Stimulated activated CD4-positive, alpha-beta T cell treated with anti-CD3 and anti-CD28 coated beads, Interleukin-12 subunit alpha, Interleukin-12 subunit beta, amount 100 ng/mL, for 24 hours (primary cell): ENCODE results near the gene KIAA0825.
"Not testable (repeated sequence)": the region's sequence is repeated elsewhere in the genome, so short reads cannot be mapped to it uniquely, and the experiment has no call there.

Experiments
- DNase-seq, 2 experiments: peaks; one replicate each; pipeline ENCODE4 v3.0.0-alpha.2; 2020; ENCODE audit warnings: low read depth in 2 of 2

KIAA0825 gene

DNA sequence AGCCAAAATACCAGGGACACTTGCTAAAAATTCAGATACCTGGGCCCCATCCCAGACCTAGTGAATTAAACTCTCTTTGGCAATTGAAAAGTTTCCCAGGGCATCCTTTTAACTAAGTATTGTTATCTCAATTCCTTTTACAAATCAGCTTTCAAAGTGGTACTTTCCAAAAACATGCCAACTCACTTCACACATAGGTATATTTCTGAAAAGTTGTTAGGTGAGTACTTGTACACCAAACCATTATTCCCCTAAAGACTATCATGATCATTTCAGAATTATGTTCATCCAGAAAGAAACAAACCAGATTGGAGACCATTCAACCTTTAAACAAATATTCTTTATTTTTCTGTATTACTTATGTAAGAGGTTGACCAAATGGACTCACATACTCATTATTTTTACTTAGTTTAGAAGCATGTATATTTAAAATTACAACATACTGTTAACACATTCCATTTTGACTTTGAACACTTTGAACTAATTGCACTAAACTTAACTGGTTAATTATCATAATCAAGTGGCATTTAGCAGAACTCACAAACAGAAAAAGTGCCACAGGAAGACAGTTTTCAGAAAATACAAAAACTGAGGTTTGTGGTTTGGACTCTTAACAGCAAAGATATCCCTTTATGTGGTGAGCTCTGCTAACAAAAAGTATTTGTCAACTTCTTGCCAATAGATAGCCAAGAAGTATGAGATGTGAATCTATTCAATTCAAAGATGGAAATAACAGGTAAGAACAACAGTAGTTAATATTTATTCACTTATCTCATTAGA lies 40.7 kb downstream of the KIAA0825 start:
- DNase-seq = no peak

DNA sequence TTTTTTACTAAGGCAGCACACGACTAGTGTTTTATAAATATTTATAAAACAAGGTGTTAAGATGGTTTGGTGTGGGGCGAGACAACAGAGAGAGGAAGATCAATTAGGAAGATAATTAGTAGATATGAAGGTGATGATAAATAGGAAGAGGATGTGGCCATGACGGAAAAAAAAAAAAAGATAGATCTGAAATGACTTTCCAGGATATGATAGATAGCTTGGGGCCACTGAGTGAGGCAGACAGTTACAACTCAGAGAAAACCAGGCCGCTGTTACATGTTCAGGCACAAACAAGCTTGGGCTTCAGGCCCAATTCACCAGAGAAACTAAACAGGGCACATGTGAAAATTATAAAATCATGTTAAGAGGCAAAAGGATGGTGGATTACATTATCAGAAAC lies 43.2 kb downstream of the KIAA0825 start:
- DNase-seq = no peak

DNA sequence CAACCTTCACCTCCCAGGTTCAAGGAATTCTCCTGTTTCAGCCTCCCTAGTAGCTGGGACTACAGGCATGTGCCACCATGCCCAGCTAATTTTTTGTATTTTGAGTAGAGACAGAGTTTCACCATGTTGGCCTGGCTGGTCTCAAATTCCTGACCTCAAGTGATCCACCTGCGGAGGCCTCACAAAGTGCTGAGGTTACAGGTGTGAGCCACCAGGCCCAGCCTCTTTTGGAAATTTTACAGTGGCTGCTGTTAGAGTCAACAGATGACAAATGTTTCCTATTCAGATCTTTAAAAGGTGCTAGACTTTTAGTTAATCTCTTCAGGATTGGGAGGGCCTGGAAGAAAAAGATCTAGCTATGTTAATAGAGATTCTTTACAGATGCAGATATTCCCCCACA lies 45.1 kb downstream of the KIAA0825 start:
- not testable (repeated sequence) for DNase-seq

DNA sequence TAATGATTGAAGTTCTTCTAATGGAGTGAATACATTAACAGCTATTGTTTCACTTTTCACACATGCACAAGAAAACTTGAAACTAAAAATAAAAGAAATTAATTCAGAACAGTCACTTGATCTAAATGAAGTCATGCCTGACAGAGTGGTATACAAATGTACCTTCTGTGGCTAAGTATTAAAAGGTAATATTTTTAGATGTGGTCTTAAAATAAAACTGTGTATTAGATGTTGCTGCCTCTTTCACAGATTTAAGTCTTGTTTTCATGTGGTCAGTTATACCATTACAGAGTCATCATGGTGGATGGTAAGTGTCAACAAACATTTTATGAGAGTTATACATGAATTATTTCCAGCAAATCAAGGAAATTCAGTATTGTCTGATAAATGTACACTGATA lies 47.0 kb downstream of the KIAA0825 start:
- DNase-seq = no peak

DNA sequence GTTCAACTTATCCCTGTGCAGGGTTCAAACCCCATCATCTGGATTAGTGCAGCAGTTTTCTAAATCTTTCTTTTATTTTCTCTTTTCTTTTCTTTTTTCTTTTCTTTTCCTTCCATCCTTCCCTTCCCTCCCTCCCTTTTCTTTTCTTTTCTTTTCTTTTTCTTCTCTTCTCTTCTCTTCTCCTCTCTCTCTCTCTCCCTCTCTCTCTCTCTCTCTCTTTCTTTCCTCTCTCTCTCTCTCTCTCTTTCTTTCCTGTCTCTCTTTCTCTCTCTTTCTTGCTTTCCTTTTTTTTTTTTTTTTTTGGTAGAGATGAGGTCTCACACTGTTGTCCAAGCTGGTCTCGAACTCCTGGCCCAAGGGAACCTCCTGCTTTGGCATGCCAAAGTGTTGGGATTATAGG lies 53.6 kb downstream of the KIAA0825 start:
- DNase-seq = no peak

DNA sequence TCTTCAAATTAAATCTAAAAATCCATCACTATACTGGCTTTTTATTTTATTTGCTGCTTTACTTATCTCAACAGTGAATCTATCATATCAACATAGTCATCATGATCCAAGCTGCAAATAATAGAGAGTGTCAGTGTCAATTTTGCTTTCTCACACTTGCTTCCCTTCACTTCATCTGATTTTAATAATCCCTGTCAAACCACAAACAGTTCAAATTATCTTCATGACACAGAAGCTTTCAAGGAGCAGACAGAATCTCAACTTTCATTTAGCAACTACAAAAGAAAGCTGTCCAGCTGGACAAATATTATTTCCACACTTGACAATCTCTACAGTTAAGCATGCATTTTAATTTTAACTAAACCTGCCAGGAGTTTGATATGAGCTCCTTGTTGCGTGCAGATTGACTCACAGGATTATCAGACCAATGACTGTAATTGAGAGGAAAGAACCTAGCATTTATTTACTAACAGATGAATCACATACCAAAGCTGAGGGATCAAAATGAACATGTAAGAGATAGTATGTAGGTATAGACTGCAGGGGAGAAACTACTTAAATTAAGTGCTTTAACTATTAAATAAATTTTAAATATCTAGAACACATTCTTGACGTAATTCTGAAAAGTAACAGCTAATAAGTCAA lies 56.0 kb downstream of the KIAA0825 start:
- DNase-seq = no peak

DNA sequence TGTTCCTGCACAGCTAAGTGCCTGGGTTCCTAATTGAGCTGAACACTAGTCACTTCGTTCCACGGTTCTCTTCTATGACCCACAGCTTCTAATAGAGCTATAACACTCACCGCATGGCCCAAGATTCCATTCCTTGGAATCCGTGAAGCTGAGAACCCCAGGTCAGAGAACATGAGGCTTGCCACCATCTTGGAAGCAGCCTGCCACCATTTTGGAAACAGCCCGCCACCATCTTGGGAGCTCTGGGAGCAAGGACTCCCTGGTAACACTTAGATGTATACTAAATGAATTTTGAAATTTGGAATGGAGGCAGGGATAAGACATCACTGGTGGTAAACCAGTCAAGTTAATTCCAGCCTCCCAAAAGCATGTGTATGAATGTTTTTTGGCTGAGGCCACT lies 60.4 kb downstream of the KIAA0825 start:
- DNase-seq = no peak

DNA sequence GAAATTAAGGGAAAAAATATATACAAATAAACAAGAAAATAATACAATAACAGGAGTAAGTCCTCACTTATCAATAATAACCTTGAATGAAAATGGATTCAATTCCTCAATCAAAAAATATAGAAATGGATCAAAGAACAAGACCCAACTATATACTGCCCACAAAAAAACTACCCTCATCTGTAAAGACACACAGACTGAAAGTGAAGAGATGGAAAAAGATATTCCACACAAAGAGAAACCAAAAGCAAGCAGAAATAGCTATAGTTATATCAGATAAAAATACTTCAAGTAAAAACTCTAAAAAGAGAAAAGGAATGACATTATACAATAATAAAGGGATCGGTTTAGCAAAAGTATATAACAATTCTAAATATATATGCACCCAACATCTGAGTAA lies 66.5 kb downstream of the KIAA0825 start:
- DNase-seq = no peak

DNA sequence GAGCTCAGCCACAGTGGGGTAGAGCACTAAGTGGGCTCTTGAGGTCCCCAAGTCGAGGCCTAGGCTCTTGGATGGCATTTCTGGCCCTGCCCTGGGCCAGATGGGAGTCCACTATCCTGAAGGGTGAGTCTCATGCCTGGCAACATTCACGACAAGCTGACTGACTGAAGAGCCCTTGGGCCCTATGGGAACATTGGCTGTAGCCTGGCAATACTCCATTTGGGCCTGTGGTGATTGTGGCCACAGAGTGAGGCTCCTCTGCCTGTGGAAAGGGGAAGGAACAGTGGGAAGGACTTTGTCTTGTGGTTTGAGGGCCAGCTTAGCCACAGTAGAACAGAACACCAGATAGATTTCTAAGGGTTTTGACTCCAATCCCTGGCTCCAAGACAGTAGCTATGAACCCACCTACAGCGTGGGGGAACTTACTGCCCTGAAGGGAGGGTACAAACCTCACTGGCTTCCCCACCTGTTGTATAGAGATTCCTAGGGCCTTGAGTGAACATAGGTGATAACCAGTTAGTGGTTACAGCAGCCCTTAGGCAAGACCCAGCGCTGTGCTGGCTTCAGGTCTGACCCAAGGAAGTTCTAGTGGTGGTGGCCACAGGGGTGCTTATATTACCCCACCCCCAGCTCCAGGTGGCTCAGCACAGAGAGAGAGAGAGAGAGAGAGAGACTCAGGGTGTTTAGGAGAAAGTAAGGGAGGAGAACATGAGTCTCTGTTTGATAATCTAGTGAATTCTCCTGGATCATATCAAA lies 72.4 kb downstream of the KIAA0825 start:
- DNase-seq = no peak

DNA sequence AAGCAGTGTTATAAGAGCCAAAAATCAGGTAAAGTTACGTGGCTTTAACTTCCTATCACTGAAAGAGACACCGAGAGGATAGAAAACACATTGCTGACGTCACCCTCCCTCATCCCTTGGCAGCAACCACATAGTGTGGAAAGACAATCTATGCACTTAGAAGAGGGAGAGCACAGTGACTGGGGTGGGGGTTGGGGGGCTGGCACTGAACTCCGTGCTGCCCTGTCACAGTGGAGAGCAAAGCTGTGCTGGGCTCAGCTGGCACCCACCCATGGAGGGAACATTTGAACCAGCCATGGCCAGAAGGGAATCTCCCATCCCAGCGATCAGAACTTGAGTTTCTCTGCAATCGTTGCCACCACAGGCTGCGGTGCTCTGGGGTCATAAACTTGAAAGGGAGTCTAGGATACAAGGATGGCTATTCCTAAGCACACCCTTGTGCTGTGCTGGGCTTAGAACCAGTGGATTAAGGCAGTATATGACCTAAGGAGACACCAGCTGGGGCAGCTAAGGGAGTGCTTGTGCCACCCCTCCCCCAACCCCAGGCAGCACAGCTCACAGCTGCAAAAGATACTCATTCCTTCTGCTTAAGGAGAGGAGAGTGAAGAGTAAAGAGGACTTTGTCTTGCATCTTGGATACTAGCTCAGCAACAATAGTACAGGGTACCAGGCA lies 73.4 kb downstream of the KIAA0825 start:
- no peak for DNase-seq

DNA sequence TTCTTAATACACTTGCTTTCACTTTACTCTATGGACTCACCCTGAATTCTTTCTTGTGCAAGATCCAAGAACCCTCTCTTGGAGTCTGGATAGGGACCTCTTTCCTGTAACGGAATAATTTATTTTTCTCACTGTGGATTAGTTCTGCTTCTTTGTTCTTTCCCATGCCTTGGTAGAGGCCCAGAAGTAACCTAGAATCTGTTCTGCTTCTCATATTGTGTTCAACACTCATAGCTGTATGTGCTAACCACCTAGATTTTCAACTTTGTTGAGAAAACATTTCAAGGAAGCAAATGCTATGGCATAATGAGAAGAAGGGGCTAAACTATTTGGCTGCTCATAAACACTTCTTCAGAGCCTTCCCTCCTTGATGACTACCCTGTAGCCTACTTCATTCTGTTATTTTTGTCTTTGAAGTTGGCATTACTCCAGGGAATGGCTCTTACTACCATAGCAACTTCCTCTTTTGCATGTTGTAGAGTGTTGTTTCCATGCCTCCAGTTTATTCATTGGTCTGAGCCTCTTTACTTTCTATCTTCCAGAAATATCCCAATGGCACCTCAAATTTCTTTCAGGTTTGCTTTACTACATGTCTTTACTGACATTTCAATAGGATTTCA lies 74.3 kb downstream of the KIAA0825 start:
- no peak for DNase-seq

DNA sequence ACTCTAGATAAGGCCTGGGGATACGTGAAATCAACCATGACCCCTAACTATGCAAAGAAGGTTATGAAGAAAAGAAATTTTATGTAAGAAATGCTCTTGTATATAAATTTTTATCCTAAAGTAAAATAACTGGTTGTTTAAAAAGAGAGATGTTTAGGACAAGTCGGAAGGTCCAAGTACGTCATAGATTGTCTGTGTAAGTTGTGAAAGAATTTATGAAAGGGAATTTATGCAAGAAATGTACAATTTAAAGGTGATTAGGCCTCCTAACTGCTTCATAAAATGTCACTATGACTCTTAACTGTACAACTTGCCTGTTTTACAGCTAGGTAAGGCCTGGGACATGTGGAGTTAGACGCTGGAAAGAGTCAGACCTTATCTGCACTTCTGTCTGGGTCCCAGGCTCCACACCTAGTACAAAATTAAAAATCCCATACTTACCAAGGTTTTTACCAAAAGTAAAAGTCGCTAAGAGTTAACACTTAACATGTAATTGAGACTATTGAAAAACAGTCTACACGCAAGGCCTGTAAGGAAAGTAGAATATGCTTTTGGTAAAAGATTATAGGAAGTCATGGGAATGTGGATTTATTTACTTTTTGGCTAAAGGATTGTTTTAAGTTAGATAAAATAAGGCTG lies 77.4 kb downstream of the KIAA0825 start:
- DNase-seq = no peak

DNA sequence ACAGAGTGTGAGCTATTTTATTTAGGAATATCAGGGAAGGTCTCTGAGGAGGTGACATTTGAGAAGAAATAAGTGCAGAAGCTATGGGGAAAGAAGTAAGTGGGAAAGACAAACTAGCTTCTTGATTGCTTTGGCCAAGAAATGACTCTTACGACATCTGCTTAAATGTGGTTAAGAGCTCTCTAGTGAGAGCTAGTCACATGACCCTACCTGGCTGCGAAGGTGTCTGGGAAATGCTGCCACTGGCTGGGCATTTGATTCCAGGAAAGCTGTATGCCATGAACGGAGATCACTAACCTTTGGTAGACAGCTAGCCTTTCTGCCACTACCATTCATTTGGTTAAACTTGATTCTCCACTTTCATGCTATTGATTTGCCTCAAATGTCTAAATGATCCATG lies 80.1 kb downstream of the KIAA0825 start:
- no peak for DNase-seq

DNA sequence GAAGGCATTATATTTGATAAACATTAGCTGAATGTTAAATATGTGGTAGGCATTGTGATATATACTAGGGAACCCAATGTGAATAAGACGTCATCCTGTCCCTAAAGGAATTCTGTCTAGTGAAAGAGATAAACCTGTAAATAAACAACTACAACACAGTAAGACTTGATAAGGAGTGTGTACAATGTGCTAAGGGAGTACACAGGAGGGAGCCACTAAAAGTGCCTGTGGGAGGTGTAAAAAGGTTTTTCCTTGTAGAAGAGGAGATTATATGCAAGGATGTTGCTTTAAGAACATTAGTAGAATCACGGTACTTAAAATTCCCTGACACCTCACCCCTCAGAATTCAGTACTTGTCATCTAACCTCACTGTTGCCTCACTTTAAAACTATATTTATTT lies 91.7 kb downstream of the KIAA0825 start:
- DNase-seq = no peak

DNA sequence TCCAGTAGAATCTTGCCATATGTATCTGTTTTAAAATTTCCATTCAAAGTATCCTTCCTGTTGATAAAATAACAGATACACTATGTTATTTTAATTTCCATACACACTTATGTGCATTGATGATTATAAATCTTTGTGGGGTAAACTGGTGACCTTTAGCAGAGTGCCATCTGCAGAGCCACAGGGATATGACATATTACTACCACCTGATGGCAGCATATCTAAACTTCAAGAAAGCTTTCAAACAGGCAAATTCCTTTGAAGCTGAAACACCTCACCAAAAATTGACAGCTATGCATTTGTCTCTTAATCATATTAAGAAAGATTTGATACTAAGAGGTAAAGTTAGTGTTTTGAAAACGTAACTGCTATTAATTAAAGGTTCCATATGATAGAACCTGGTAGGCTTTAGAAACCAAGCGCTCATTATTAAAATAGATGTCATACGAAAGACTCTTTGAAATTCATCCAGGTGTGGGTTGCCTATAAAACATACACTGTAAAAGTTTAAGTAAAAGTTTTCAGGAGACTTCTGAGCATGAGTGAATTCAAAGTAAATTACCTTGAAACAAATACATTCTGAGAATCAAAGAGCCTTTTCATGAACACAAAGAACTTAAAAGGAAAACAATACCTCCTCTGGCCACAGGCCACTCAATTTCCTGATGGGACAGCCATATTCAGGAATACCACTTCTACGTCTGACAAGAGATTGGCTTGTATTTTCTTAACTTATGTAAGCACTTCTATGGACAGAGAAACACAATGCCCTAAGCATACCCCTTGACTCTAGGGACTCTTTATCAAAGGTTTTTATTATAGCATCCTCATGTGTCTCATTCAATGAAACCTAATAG lies 93.3 kb downstream of the KIAA0825 start:
- no peak for DNase-seq

DNA sequence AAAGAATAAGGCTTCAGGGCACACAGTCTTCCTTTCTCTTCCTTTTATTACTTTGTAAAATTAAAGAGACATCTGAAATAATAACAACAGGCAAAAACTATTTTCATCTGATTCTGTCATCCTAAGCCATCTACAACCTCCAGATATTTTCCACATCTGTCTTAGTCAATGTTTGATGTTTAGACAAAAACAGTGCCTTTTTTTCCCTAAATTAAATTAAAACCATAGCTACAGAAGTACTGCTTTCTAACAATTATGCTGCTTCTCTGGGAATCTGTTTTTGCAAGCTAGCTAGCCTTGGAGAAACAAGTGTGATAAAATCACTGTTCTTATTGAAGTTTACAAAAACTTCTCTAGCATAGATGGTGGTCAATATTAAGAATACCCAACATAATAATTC lies 95.4 kb downstream of the KIAA0825 start:
- DNase-seq = no peak

DNA sequence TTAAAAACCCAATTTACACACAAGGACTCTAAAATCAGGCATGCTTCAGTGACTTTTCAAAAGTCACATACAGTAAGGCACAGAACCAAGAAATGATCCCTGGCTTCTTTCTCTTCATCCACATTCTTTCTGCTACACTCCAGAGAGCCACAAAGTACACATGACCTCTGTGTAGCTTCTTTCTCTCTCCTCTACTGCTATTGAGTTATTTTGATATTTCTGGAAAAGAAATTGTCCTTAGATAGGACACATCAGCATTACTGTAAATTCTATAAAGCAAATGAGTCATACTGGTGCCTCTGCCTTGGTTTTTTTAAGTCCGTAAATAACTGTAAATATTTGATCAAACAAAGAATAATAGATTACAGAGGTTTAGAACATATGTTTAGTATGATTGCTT lies 96.3 kb downstream of the KIAA0825 start:
- DNase-seq = no peak

DNA sequence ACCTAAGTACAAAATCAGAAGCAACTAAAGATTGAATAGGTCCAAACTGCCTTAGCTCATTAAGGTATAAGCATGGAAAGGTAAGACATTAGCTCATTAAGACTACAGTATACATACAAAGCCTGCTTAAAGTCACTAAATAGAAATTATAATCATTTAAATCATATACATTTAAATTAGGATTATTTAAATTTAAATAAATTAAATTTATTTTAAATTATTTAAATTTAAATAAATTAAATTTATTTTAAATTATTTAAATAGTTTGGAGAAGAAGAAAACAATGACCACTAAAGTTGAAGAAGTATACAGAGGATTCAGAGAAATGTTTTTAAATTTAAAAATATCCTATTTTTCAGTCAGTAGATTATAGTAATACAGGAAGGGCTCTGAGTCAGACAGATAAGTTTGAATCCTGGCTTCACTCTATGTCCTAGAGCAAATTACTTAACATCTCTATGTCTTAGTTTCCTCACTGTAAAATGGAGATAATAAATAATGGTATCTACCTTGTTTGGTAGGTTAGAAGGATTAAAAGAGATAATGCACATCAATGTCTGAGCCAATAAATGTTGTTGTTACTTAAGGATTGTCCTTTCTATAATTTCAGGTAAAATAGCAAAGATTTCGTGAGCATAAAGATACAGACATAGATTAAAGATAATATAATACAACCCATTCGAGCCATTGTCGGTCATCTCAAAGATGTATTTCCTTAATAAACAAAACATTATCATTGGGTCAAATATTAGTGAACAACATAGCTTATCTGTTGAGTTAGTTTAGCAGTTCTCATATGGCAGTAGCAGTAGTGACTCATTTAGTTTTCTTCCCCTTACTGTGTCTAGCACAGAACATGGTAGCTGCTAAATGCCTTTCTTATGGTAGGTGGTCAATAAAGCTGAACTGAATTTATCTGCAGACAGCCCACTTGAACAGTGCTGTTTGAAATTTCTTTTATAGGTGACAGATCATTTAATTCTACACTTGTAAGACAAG lies 100.6 kb downstream of the KIAA0825 start:
- DNase-seq = no peak

DNA sequence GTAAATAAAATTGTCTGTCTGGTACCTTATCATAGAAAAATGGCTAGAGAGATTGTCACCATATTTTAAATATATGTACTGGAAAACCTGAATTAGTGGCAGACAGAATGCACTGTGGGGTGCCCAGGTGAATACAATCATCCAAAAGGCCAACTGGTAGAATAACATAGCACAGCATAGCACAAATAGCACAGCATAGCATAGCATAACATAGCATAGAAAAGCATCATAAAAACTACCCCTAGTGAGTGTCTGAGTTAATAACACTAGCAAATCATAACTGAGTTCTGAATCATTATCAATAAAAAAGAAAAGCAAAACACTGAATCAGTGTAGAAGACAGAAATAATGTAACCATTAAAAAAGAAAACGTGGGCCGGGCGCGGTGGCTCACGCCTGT lies 102.3 kb downstream of the KIAA0825 start:
- no peak for DNase-seq
